Caco-2 (cell line): ENCODE measurements around the gene GSTT2B. TPM values are rescaled to one million over a fixed set of nuclear protein-coding genes. Genes with fewer than 3 reads are reported as not detected.

Experiments
- BruUV-seq: library from RNA; stranded (reverse); fragments of 400-500 nt; replicated peaks from 2 replicates; lab custom pipeline; 2021; lab: Mats Ljungman, UMichigan
- CTCF ChIA-PET: fragments of 300-600 bp; sonication (Branson Sonifier 250); formaldehyde crosslinking; loops from one replicate; lab custom pipeline; 2022; ENCODE audit warnings: antibody characterized with exemption; lab: Charles Lee
- POLR2A ChIA-PET: fragments of 300-600 bp; sonication (Branson Sonifier 250); formaldehyde crosslinking; loops from one replicate; lab custom pipeline; 2022; ENCODE audit warnings: antibody characterized with exemption; lab: Charles Lee
- DNase-seq, 2 experiments: peaks; one replicate each; pipeline versions ENCODE4 v3.0.0 to v3.0.0-alpha.2; 2020 to 2022
- H3K27me3 ChIP-seq: replicated peaks from 2 replicates; pipeline ENCODE4 v1.6.0; 2011; ENCODE audit warnings: low read length; ENCODE audit not compliant: control insufficient read depth, insufficient read depth
- H3K36me3 ChIP-seq: 2 replicates; pipeline ENCODE4 v1.5.1; 2011; ENCODE audit warnings: low read length; ENCODE audit not compliant: control insufficient read depth, insufficient read depth
- H3K4me1 ChIP-seq: fragments of 250-450 bp; sonication (Bioruptor Pico); 2 replicates; pipeline ENCODE4 v1.5.1; 2020; ENCODE audit warnings: mild to moderate bottlenecking
- H3K4me3 ChIP-seq: 2 replicates; pipeline ENCODE4 v1.5.1; 2011; ENCODE audit warnings: low read depth, mild to moderate bottlenecking, control low read depth, low read length
- H3K9me3 ChIP-seq: fragments of 250-450 bp; sonication (Bioruptor Pico); 2 replicates; pipeline ENCODE4 v1.5.1; 2020; ENCODE audit warnings: mild to moderate bottlenecking, moderate library complexity
- H3K27ac Mint-ChIP-seq: one replicate; pipeline ENCODE4 v1.8.0; 2022; ENCODE audit warnings: mixed read lengths; ENCODE audit not compliant: unreplicated experiment
- H3K27me3 Mint-ChIP-seq: one replicate; pipeline ENCODE4 v1.8.0; 2022; ENCODE audit warnings: mixed read lengths; ENCODE audit not compliant: insufficient read depth, unreplicated experiment
- H3K36me3 Mint-ChIP-seq: one replicate; pipeline ENCODE4 v1.8.0; 2022; ENCODE audit warnings: mild to moderate bottlenecking, mixed read lengths; ENCODE audit not compliant: insufficient read depth, unreplicated experiment
- H3K4me1 Mint-ChIP-seq: one replicate; pipeline ENCODE4 v1.8.0; 2022; ENCODE audit warnings: low read depth, mixed read lengths; ENCODE audit not compliant: unreplicated experiment
- H3K4me3 Mint-ChIP-seq: one replicate; pipeline ENCODE4 v1.8.0; 2022; ENCODE audit warnings: mild to moderate bottlenecking, moderate library complexity, mixed read lengths; ENCODE audit not compliant: unreplicated experiment
- H3K9me3 Mint-ChIP-seq: one replicate; pipeline ENCODE4 v1.8.0; 2022; ENCODE audit warnings: mixed read lengths; ENCODE audit not compliant: unreplicated experiment
- CTCF ChIP-seq, 2 experiments: fragments of 200-600 bp in 1 of 2; IDR thresholded peaks; 1 replicate in 1 of 2; 2 replicates in 1 of 2; pipeline versions ENCODE4 v1.5.1 to v1.8.0; 2011 to 2022; ENCODE audit warnings: antibody characterized with exemption in 1 of 2, control low read depth in 1 of 2, inconsistent platforms in 1 of 2, low read depth in 1 of 2, low read length in 1 of 2, mild to moderate bottlenecking in 1 of 2, moderate library complexity in 1 of 2; ENCODE audit not compliant: insufficient read depth in 1 of 2, severe bottlenecking in 1 of 2, unreplicated experiment in 1 of 2
- intact Hi-C: fragments of 100-400 bp; cut with micrococcal nuclease; formaldehyde crosslinking; loops from one replicate; pipeline ENCODE4 v1.10.0; 2022; ENCODE audit not compliant: unreplicated experiment
- total RNA-seq: library from RNA; stranded (reverse); gene quantifications from 2 replicates; pipeline ENCODE4 v1.2.3, GENCODE V29; 2022

Gene GSTT2B
- total RNA-seq, 1 experiment from 2014 or later, result 9.6 TPM

GRCh38 chr22:23913661-23914353, 47.2 kb downstream of the GSTT2B start:
- no TSS peak for BruUV-seq
- peaks cover 16% of the 10 kb centered on the region for H3K4me1 Mint-ChIP-seq
- no peaks in the 10 kb centered on the region for H3K36me3 ChIP-seq
- ChIA-PET POLR2A (interaction anchor here (0.5 to 2.0 kb wide), 6 partner anchors 12 to 143 kb away, joined by 3 to 45 read pairs (median 4); partner anchors contain the start of genes MIF and SLC2A11), CTCF (interaction anchor here (1.1 to 2.6 kb wide), 2 partner anchors 20 to 52 kb away, joined by 3 to 18 read pairs; partner anchors contain the start of gene MIF)
- H3K9me3 Mint-ChIP-seq, result peaks cover under 1% of the 10 kb centered on the region
- H3K4me3 ChIP-seq, result peak overlapping the region; percentile 51
- no peaks in the 10 kb centered on the region for H3K9me3 ChIP-seq
- peaks cover 5% of the 10 kb centered on the region for H3K36me3 Mint-ChIP-seq
- H3K27me3 Mint-ChIP-seq, result no peaks in the 10 kb centered on the region
- peak overlapping the region; percentile 87 for H3K27ac Mint-ChIP-seq
- intact Hi-C loops, result loop anchor here (1.0 kb wide), 1 partner anchor 20 kb away; the partner anchor contains the start of gene MIF
- peak overlapping the region; percentile 85 for H3K4me3 Mint-ChIP-seq
- TF ChIP-seq CTCF (IDR thresholded peaks at IDR 0.05; ENCODE audit: insufficient read depth in 1 of 2, low read depth in 1 of 2, low read length in 1 of 2, severe bottlenecking in 1 of 2, unreplicated experiment in 1 of 2), result no peak
- peak; percentile 99 for DNase-seq
- peaks cover 27% of the 10 kb centered on the region for H3K4me1 ChIP-seq
- no peaks in the 10 kb centered on the region for H3K27me3 ChIP-seq

GRCh38 chr22:23913306-23913660, 47.7 kb downstream of the GSTT2B start:
- TF ChIP-seq CTCF (IDR thresholded peaks at IDR 0.05; ENCODE audit: insufficient read depth in 1 of 2, low read depth in 1 of 2, low read length in 1 of 2, severe bottlenecking in 1 of 2, unreplicated experiment in 1 of 2), result no peak
- CTCF ChIA-PET, result interaction anchor here (1.1 to 2.6 kb wide), 2 partner anchors 19 to 51 kb away, joined by 3 to 18 read pairs; partner anchors contain the start of gene MIF
- Histone ChIP-seq H3K27me3 (no peaks in the 10 kb centered on the region), H3K9me3 (no peaks in the 10 kb centered on the region), H3K4me3 (peak overlapping the region; percentile 51), H3K36me3 (no peaks in the 10 kb centered on the region), H3K4me1 (peaks cover 32% of the 10 kb centered on the region)
- H3K4me1 Mint-ChIP-seq, result peaks cover 21% of the 10 kb centered on the region
- no peak for DNase-seq
- TSS peak; percentile 24 for BruUV-seq
- H3K36me3 Mint-ChIP-seq, result peaks cover 5% of the 10 kb centered on the region
- intact Hi-C loops, result no loop called here
- POLR2A ChIA-PET, result interaction anchor here (0.5 to 2.0 kb wide), 5 partner anchors 17 to 142 kb away, joined by 3 to 45 read pairs (median 6); partner anchors contain the start of genes MIF and SLC2A11
- H3K4me3 Mint-ChIP-seq, result peak overlapping the region; percentile 85
- peak overlapping the region; percentile 87 for H3K27ac Mint-ChIP-seq
- H3K27me3 Mint-ChIP-seq, result no peaks in the 10 kb centered on the region
- H3K9me3 Mint-ChIP-seq, result peaks cover 6% of the 10 kb centered on the region

GRCh38 chr22:23912293-23912903, 48.6 kb downstream of the GSTT2B start:
- intact Hi-C loops, result no loop called here
- no peak for TF ChIP-seq CTCF (IDR thresholded peaks at IDR 0.05; ENCODE audit: insufficient read depth in 1 of 2, low read depth in 1 of 2, low read length in 1 of 2, severe bottlenecking in 1 of 2, unreplicated experiment in 1 of 2)
- Histone ChIP-seq H3K27me3 (no peaks in the 10 kb centered on the region), H3K4me1 (peaks cover 38% of the 10 kb centered on the region), H3K36me3 (no peaks in the 10 kb centered on the region), H3K4me3 (no peak overlapping the region), H3K9me3 (no peaks in the 10 kb centered on the region)
- ChIA-PET CTCF (interaction anchor here (2.6 kb wide), 1 partner anchor 18 kb away, joined by 18 read pairs; the partner anchor contains the start of gene MIF), POLR2A (interaction anchor here (0.6 to 2.0 kb wide), 2 partner anchors 18 to 98 kb away, joined by 3 to 45 read pairs; partner anchors contain the start of gene MIF)
- Mint-ChIP-seq H3K4me1 (peaks cover 23% of the 10 kb centered on the region), H3K9me3 (peaks cover 10% of the 10 kb centered on the region), H3K36me3 (peaks cover 5% of the 10 kb centered on the region), H3K27me3 (no peaks in the 10 kb centered on the region), H3K4me3 (no peak overlapping the region), H3K27ac (no peak overlapping the region)
- DNase-seq, result no peak
- no TSS peak for BruUV-seq
